Vagina (tissue), 2 donors: ENCODE results near the gene DAGLB. TPM values are rescaled to one million over a fixed set of nuclear protein-coding genes. Genes with fewer than 3 reads are reported as not detected.
A peak's percentile ranks its signal among the peaks of the same experiment; 100 is the strongest.
"Not testable (repeated sequence)": the region's sequence is repeated elsewhere in the genome, so short reads cannot be mapped to it uniquely, and the experiment has no call there.

Source experiments
- DNase-seq, 2 donors: peaks; one replicate each; pipeline ENCODE4 v3.0.0-alpha.2; 2017; ENCODE audit errors: extremely low spot score in 2 of 2
- H3K27ac ChIP-seq: fragments of 200-600 bp; sonication (generic); one replicate; pipeline ENCODE4 v1.5.1; 2019
- H3K27me3 ChIP-seq: fragments of 200-600 bp; sonication (generic); one replicate; pipeline ENCODE4 v1.5.1; 2019
- H3K36me3 ChIP-seq, 2 donors: fragments of 200-600 bp; sonication (generic); one replicate each; pipeline ENCODE4 v1.5.1; 2017 to 2019
- H3K4me1 ChIP-seq: fragments of 200-600 bp; sonication (generic); one replicate; pipeline ENCODE4 v1.5.1; 2019
- H3K4me3 ChIP-seq, 2 donors: fragments of 200-600 bp; sonication (generic); 1 replicate in 1 of 2; 2 replicates in 1 of 2; pipeline ENCODE4 v1.5.1; 2016 to 2019
- H3K9me3 ChIP-seq: fragments of 200-600 bp; sonication (generic); one replicate; pipeline ENCODE4 v1.5.1; 2019
- POLR2A ChIP-seq, 2 donors: fragments of 450-650 bp; IDR thresholded peaks; one replicate each; pipeline ENCODE4 v1.6.1; 2017; ENCODE audit warnings: antibody characterized with exemption in 2 of 2, mild to moderate bottlenecking in 2 of 2, moderate library complexity in 2 of 2
- POLR2AphosphoS5 ChIP-seq, 2 donors: sonication (generic); formaldehyde crosslinking; IDR thresholded peaks; one replicate each; pipeline ENCODE4 v1.9.0; 2017; ENCODE audit warnings: antibody characterized with exemption in 2 of 2, mild to moderate bottlenecking in 2 of 2, low read depth in 1 of 2; ENCODE audit not compliant: insufficient read depth in 1 of 2
- intact Hi-C: fragments of 100-400 bp; cut with DNase I; formaldehyde crosslinking; loops from one replicate; pipeline ENCODE4 v1.15.1; 2023
- total RNA-seq: library from RNA; depleted of rRNA; stranded (reverse); fragments of >200 nt; gene quantifications from one replicate; pipeline ENCODE4 v1.2.3, GENCODE V29; 2016
- TF ChIP-seq, protein P1 (sequence below), 3 experiments: fragments of 450-650 bp in 2 of 3; fragments of 200-600 bp in 1 of 3; sonication (generic) in 1 of 3; IDR thresholded peaks; one replicate each; pipeline ENCODE4 v1.5.1; 2017 to 2019; ENCODE audit warnings: antibody characterized with exemption in 3 of 3, mild to moderate bottlenecking in 2 of 3, moderate library complexity in 2 of 3

DAGLB gene
- total RNA-seq, 1 donor from 2014 or later, result 22.1 TPM

DNA sequence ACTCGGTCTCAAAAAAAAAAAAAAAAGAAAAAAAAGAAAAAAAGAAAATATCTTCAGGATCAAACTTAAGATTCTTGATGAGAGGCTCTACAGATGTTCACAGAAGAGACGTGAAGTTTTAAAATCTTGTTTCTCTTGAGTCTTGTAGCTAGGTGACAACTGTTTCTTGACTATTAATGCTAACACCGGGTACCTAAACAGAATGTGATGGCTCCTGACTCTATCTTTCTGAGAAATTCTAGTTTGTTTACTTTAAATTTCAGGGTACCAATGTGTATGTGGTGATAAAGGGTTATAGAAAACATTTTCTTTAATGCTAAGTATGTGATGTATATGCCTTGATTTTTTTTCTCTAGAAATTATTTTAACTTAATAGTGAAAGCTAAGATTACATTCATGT, 61.0 kb downstream of the DAGLB start:
- no peak for DNase-seq
- intact Hi-C loops, result no loop called here
- Histone ChIP-seq H3K4me3 (no peak overlapping the region), H3K9me3 (no peaks in the 10 kb centered on the region), H3K36me3 (peaks cover 0 to 18% of the 10 kb centered on the region in 2 donors), H3K27me3 (no peaks in the 10 kb centered on the region), H3K27ac (peak overlapping the region; percentile 78), H3K4me1 (peaks cover 95% of the 10 kb centered on the region)
- no peak for TF ChIP-seq POLR2AphosphoS5 (IDR thresholded peaks at IDR 0.05; ENCODE audit: insufficient read depth in 1 of 2, low read depth in 1 of 2)
- TF ChIP-seq, protein P1, sequence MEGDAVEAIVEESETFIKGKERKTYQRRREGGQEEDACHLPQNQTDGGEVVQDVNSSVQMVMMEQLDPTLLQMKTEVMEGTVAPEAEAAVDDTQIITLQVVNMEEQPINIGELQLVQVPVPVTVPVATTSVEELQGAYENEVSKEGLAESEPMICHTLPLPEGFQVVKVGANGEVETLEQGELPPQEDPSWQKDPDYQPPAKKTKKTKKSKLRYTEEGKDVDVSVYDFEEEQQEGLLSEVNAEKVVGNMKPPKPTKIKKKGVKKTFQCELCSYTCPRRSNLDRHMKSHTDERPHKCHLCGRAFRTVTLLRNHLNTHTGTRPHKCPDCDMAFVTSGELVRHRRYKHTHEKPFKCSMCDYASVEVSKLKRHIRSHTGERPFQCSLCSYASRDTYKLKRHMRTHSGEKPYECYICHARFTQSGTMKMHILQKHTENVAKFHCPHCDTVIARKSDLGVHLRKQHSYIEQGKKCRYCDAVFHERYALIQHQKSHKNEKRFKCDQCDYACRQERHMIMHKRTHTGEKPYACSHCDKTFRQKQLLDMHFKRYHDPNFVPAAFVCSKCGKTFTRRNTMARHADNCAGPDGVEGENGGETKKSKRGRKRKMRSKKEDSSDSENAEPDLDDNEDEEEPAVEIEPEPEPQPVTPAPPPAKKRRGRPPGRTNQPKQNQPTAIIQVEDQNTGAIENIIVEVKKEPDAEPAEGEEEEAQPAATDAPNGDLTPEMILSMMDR (IDR thresholded peaks at IDR 0.05), result no peak
- no peak for TF ChIP-seq POLR2A (IDR thresholded peaks at IDR 0.05)

DNA sequence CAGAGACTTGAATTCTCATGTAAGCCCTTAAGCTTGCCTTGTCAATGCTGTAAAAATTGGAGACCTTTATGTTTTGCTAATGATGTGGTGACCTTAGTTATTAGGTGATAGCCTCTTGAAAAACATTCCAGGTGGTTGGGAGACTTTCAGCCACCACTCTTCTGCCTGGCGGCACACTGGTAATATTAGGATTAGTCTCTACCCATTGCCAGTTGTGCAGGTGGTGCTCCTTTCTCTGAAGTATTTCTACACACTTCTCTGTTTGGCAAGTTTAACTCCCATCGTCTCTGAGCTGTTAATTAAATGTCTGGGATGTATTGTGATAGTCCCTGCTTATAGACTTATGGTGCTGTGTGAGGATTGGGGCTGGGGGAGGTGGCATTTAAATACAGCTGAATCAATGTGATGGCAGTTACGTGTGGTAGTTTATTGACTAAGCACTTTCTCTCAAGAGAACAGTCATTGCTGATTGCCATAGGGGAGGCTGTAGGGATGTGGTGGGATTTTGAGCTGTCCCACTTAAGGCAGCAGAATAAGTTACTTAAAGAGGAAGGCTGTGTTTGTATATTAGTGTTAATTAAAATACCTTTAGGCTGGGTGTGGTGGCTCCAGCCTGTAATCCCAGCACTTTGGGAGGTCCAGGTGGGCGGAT, 61.7 kb downstream of the DAGLB start:
- H3K4me1 ChIP-seq, result peaks cover 95% of the 10 kb centered on the region
- no peak overlapping the region for H3K4me3 ChIP-seq

DNA sequence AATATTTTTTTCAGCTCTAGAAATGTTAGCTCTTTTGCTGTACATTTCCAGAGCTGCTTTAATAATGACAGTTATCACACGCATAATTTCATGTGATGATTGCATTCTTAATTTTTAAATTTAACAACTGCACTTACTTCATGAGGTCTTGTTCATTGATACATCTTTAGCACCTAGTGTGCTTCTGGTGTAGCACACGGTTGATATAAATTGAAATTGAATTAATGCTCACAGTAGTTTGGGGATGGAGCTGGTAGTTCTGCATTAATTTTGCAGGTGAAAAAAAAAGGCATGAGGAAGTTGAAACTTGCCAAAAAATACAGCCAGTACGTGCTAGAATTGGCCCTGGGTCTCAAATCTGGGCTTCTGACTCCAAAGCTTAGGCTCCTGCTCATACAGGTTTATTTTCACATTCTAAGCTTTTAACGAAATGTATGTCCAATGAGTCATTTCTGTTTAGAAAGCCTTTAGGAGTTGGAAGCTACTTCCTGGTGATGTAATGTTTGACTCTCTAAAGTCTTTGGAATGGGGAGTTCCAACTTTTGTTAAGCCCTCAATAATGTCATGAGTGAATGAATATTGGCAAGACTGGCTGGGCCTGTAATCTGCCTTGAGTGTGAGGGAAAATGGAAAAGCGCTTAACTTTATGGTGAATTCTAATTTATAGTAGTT, 62.5 kb downstream of the DAGLB start:
- Histone ChIP-seq H3K27ac (peak overlapping the region; percentile 78), H3K36me3 (peaks cover 0 to 18% of the 10 kb centered on the region in 2 donors), H3K4me1 (peaks cover 97% of the 10 kb centered on the region), H3K4me3 (no peak overlapping the region), H3K9me3 (no peaks in the 10 kb centered on the region), H3K27me3 (no peaks in the 10 kb centered on the region)
- intact Hi-C loops, result no loop called here
- DNase-seq, result no peak
- TF ChIP-seq POLR2AphosphoS5 (IDR thresholded peaks at IDR 0.05; ENCODE audit: insufficient read depth in 1 of 2, low read depth in 1 of 2), result peak in 1 of 2 donors; percentile 95
- no peak for TF ChIP-seq POLR2A (IDR thresholded peaks at IDR 0.05)

More for the DNA sequence above, 61.7 kb downstream of the DAGLB start:
- Histone ChIP-seq H3K36me3 (peaks cover 0 to 18% of the 10 kb centered on the region in 2 donors), H3K27ac (peak overlapping the region; percentile 78), H3K9me3 (no peaks in the 10 kb centered on the region), H3K27me3 (no peaks in the 10 kb centered on the region)
- intact Hi-C loops, result no loop called here
- DNase-seq, result no peak
- TF ChIP-seq, protein P1 (IDR thresholded peaks at IDR 0.05), result no peak
- no peak for TF ChIP-seq POLR2A (IDR thresholded peaks at IDR 0.05)
- no peak for TF ChIP-seq POLR2AphosphoS5 (IDR thresholded peaks at IDR 0.05; ENCODE audit: insufficient read depth in 1 of 2, low read depth in 1 of 2)

DNA sequence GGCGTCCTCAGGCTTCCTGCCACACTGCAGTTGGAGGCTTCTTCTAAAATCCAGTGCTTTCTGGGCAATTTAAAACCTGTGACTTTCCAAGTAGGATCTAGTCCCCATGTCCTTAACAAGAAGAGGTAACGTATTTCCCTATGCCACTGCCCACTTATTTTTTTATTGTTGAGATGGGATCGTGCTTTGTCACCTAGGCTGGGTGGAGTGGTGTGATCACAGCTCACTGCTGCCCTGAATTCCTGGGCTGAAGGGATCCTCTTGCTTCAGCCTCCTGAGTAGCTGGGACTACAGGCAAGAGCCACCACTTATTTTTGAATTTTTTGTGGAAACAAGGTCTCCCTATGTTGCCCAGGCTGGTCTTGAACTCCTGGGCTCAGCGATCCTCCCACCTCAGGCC, 63.4 kb downstream of the DAGLB start:
- intact Hi-C loops, result no loop called here
- peak overlapping the region; percentile 78 for H3K27ac ChIP-seq
- peaks cover 97% of the 10 kb centered on the region for H3K4me1 ChIP-seq
- no peak for DNase-seq
- no peak for TF ChIP-seq POLR2A (IDR thresholded peaks at IDR 0.05)
- no peak for TF ChIP-seq POLR2AphosphoS5 (IDR thresholded peaks at IDR 0.05; ENCODE audit: insufficient read depth in 1 of 2, low read depth in 1 of 2)
- TF ChIP-seq, protein P1 (IDR thresholded peaks at IDR 0.05), result no peak
- no peak overlapping the region for H3K4me3 ChIP-seq
- no peaks in the 10 kb centered on the region for H3K9me3 ChIP-seq
- no peaks in the 10 kb centered on the region for H3K27me3 ChIP-seq
- peaks cover 0 to 18% of the 10 kb centered on the region in 2 donors for H3K36me3 ChIP-seq

DNA sequence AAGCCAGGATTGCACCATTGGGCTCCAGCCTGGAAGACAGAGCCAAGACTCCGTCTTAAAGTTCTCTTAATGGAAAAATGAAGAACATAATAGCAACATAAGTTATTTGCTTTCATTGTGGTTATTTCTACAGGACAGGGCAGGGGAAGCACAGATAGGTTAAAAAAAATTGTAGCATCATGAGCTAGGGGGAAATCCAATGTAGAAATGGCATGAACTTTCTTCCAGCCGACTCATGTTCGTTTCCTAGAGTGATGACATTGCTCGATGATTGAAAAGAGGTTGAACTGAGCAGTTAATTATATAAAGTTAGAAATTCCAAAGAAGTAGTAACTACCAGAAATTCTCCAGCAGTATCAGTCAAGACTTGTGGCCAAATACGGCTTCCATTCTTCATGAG, 64.9 kb downstream of the DAGLB start:
- Histone ChIP-seq H3K4me3 (no peak overlapping the region), H3K4me1 (peaks cover 100% of the 10 kb centered on the region), H3K9me3 (no peaks in the 10 kb centered on the region), H3K27me3 (no peaks in the 10 kb centered on the region), H3K27ac (no peak overlapping the region), H3K36me3 (peaks cover 0 to 7% of the 10 kb centered on the region in 2 donors)
- TF ChIP-seq POLR2AphosphoS5 (IDR thresholded peaks at IDR 0.05; ENCODE audit: insufficient read depth in 1 of 2, low read depth in 1 of 2) (no peak), POLR2A (IDR thresholded peaks at IDR 0.05) (no peak)
- TF ChIP-seq, protein P1 (IDR thresholded peaks at IDR 0.05), result no peak
- intact Hi-C loops, result no loop called here
- DNase-seq, result no peak

DNA sequence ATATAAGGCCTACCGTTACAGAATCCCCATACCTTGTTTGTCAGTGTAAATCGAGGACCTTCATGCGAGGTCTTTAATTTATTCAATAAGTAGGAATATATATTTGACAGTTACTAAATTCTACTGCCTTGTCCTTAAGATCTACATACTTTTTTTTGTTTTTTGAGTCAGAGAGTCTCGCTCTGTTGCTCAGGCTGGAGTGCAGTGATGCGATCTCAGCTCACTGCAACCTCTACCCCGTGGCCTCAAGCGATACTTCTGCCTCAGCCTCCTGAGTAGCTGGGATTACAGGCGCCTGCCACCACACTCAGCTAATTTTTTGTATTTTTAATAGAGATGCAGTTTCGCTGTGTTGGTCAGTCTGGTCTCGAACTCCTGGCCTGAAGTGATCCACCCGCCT, 65.9 kb downstream of the DAGLB start:
- H3K9me3 ChIP-seq, intact Hi-C loops, H3K4me3 ChIP-seq, H3K27ac ChIP-seq, DNase-seq, H3K36me3 ChIP-seq, H3K27me3 ChIP-seq: not testable (repeated sequence)
- H3K4me1 ChIP-seq, result peaks cover 100% of the 10 kb centered on the region
